PFSK-1 (cell line): Measurements from ENCODE around the gene CRHBP.

Source experiments
- FOXP2 ChIP-seq: optimal IDR thresholded peaks from 2 replicates; pipeline ENCODE3; 2011; ENCODE audit warnings: borderline replicate concordance, control low read depth, inconsistent platforms; ENCODE audit not compliant: insufficient read depth; ENCODE audit errors: extremely low read length, extremely low read depth
- POLR2AphosphoS5 ChIP-seq: IDR thresholded peaks from 2 replicates; pipeline ENCODE4 v1.6.1; 2012; ENCODE audit warnings: low read depth, mild to moderate bottlenecking, control low read depth, low read length, moderate library complexity
- REST ChIP-seq, 2 experiments: IDR thresholded peaks; 2 replicates each; pipeline versions ENCODE4 v1.6.1 to v1.8.0; 2011 to 2012; ENCODE audit warnings: low read depth in 2 of 2, low read length in 2 of 2, control low read depth in 1 of 2, inconsistent platforms in 1 of 2, mild to moderate bottlenecking in 1 of 2, moderate library complexity in 1 of 2; ENCODE audit not compliant: insufficient read depth in 1 of 2
- SIN3A ChIP-seq: IDR thresholded peaks from 2 replicates; pipeline ENCODE4 v1.6.1; 2012; ENCODE audit warnings: mild to moderate bottlenecking, low read length, moderate library complexity, borderline replicate concordance; ENCODE audit not compliant: insufficient read depth
- TAF1 ChIP-seq: IDR thresholded peaks from 2 replicates; pipeline ENCODE4 v1.6.1; 2012; ENCODE audit warnings: low read length, control low read depth, borderline replicate concordance; ENCODE audit not compliant: insufficient read depth

The CRHBP gene

GRCh38 chr5:76926329-76927105, 26.3 kb upstream of the CRHBP start:
- TF ChIP-seq REST (IDR thresholded peaks at IDR 0.05; ENCODE audit: insufficient read depth in 1 of 2, low read depth in 2 of 2, low read length in 2 of 2) (no peak), FOXP2 (no peak), SIN3A (no peak), TAF1 (no peak), POLR2AphosphoS5 (no peak)

GRCh38 chr5:76927961-76928360, 24.9 kb upstream of the CRHBP start:
- TF ChIP-seq POLR2AphosphoS5 = no peak
- no peak for TF ChIP-seq FOXP2
- TF ChIP-seq REST (IDR thresholded peaks at IDR 0.05; ENCODE audit: insufficient read depth in 1 of 2, low read depth in 2 of 2, low read length in 2 of 2) = no peak
- TF ChIP-seq TAF1 = no peak

GRCh38 chr5:76930083-76930482, 22.8 kb upstream of the CRHBP start:
- TF ChIP-seq POLR2AphosphoS5 (no peak), SIN3A (no peak), TAF1 (no peak), REST (IDR thresholded peaks at IDR 0.05; ENCODE audit: insufficient read depth in 1 of 2, low read depth in 2 of 2, low read length in 2 of 2) (no peak), FOXP2 (no peak)

- no peak for TF ChIP-seq TAF1
- no peak for TF ChIP-seq FOXP2
- TF ChIP-seq POLR2AphosphoS5 = no peak
- TF ChIP-seq SIN3A = no peak
- no peak for TF ChIP-seq REST (IDR thresholded peaks at IDR 0.05; ENCODE audit: insufficient read depth in 1 of 2, low read depth in 2 of 2, low read length in 2 of 2)
Measured at GRCh38 chr5:76938177-76938576, 14.7 kb upstream of the CRHBP start.

GRCh38 chr5:76941000-76941399, 11.8 kb upstream of the CRHBP start:
- TF ChIP-seq POLR2AphosphoS5 = no peak
- TF ChIP-seq TAF1 = no peak
- no peak for TF ChIP-seq FOXP2
- TF ChIP-seq REST (IDR thresholded peaks at IDR 0.05; ENCODE audit: insufficient read depth in 1 of 2, low read depth in 2 of 2, low read length in 2 of 2) = no peak
- no peak for TF ChIP-seq SIN3A
